ENCODE results near the gene MAD2L2.

GRCh38 chr1:11727119-11727518 is 46.2 kb upstream of the MAD2L2 start:
- TF ChIP-seq, protein P1, sequence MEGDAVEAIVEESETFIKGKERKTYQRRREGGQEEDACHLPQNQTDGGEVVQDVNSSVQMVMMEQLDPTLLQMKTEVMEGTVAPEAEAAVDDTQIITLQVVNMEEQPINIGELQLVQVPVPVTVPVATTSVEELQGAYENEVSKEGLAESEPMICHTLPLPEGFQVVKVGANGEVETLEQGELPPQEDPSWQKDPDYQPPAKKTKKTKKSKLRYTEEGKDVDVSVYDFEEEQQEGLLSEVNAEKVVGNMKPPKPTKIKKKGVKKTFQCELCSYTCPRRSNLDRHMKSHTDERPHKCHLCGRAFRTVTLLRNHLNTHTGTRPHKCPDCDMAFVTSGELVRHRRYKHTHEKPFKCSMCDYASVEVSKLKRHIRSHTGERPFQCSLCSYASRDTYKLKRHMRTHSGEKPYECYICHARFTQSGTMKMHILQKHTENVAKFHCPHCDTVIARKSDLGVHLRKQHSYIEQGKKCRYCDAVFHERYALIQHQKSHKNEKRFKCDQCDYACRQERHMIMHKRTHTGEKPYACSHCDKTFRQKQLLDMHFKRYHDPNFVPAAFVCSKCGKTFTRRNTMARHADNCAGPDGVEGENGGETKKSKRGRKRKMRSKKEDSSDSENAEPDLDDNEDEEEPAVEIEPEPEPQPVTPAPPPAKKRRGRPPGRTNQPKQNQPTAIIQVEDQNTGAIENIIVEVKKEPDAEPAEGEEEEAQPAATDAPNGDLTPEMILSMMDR (IDR thresholded peaks at IDR 0.05; ENCODE audit: insufficient read depth, low read depth, low read length): no peak
- TF ChIP-seq EZH2 (IDR thresholded peaks at IDR 0.05; ENCODE audit: insufficient read depth, low read length): no peak
